Natural killer cell (primary cell): ENCODE measurements around the gene HLA-E. TPM values are rescaled to one million over a fixed set of nuclear protein-coding genes. Genes with fewer than 3 reads are reported as not detected.
A peak's percentile ranks its signal among the peaks of the same experiment; 100 is the strongest.
"Not testable (repeated sequence)": the region's sequence is repeated elsewhere in the genome, so short reads cannot be mapped to it uniquely, and the experiment has no call there.

Source experiments
- ATAC-seq, 3 donors: fragments of 150-1000 bp in 2 of 3; fragments of 200-7000 bp in 1 of 3; cut with Tn5 transposase; 1 replicate in 1 of 3; 2 replicates in 2 of 3; pipeline ENCODE4 v1.10.0; 2021; ENCODE audit warnings: mild to moderate bottlenecking in 2 of 3, moderate library complexity in 2 of 3
- DNase-seq, 2 donors: peaks; one replicate each; pipeline versions ENCODE4 v3.0.0 to v3.0.0-alpha.2; 2013 to 2021; ENCODE audit warnings: mixed read lengths in 1 of 2
- H3K27ac ChIP-seq: one replicate; pipeline ENCODE4 v1.5.1; 2013; ENCODE audit warnings: mild to moderate bottlenecking, low read length
- H3K27me3 ChIP-seq: one replicate; pipeline ENCODE4 v1.6.1; 2013; ENCODE audit warnings: low read length; ENCODE audit not compliant: control insufficient read depth, insufficient read depth
- H3K36me3 ChIP-seq: one replicate; pipeline ENCODE4 v1.6.1; 2013; ENCODE audit warnings: low read length; ENCODE audit not compliant: control insufficient read depth, insufficient read depth
- H3K4me1 ChIP-seq: one replicate; pipeline ENCODE4 v1.6.1; 2013; ENCODE audit warnings: low read length; ENCODE audit not compliant: control insufficient read depth, insufficient read depth
- H3K4me3 ChIP-seq: one replicate; pipeline ENCODE4 v1.5.1; 2013; ENCODE audit warnings: low read length
- H3K9me3 ChIP-seq: one replicate; pipeline ENCODE4 v1.6.1; 2013; ENCODE audit warnings: low read length; ENCODE audit not compliant: control insufficient read depth, insufficient read depth
- H3K27ac Mint-ChIP-seq, 2 donors: one replicate each; pipeline ENCODE4 v1.8.0; 2022; ENCODE audit warnings: mild to moderate bottlenecking in 2 of 2, mixed read lengths in 2 of 2, moderate library complexity in 1 of 2
- H3K27me3 Mint-ChIP-seq, 2 donors: one replicate each; pipeline ENCODE4 v1.8.0; 2022; ENCODE audit warnings: low read depth in 2 of 2, mixed read lengths in 2 of 2
- H3K36me3 Mint-ChIP-seq: one replicate; pipeline ENCODE4 v1.8.0; 2022; ENCODE audit warnings: mixed read lengths
- H3K4me1 Mint-ChIP-seq, 2 donors: one replicate each; pipeline ENCODE4 v1.8.0; 2022; ENCODE audit warnings: mixed read lengths in 2 of 2
- H3K4me3 Mint-ChIP-seq: one replicate; pipeline ENCODE4 v1.8.0; 2022; ENCODE audit warnings: mild to moderate bottlenecking, moderate library complexity, mixed read lengths
- H3K9me3 Mint-ChIP-seq, 2 donors: one replicate each; pipeline ENCODE4 v1.8.0; 2022; ENCODE audit warnings: mixed read lengths in 2 of 2
- WGBS: methylation state at CpG from one replicate; pipeline ENCODE4 v1.1.7; 2013; ENCODE audit warnings: missing lambda C conversion rate; ENCODE audit not compliant: insufficient coverage; 5-methylcytosine and 5-hydroxymethylcytosine counted together
- intact Hi-C: fragments of 100-400 bp; cut with micrococcal nuclease; formaldehyde crosslinking; loops from one replicate; pipeline ENCODE4 v1.14.2; 2022
- total RNA-seq, 4 donors: library from RNA; stranded (reverse); fragments of 120-200 nt in 1 of 4; gene quantifications; one replicate each; pipeline versions ENCODE4 v1.2.3 to v1.2.4, GENCODE V29; 2013 to 2022
- TF ChIP-seq, protein P1 (sequence below): fragments of 200-600 bp; IDR thresholded peaks from one replicate; pipeline ENCODE4 v1.8.0; 2022; ENCODE audit warnings: antibody characterized with exemption

Gene HLA-E
- total RNA-seq, 3 donors from 2014 or later (not counting 1 experiment from before 2014, with no cell fraction given), result 1,807 to 2,048 (median 1,904) TPM

GRCh38 chr6:30515944-30516753, 26.8 kb downstream of the HLA-E start:
- peak overlapping the region; percentile 93 to 96 for H3K27ac Mint-ChIP-seq
- no peaks in the 10 kb centered on the region for H3K9me3 Mint-ChIP-seq
- peak; percentile 88 to 93 (median 88) for ATAC-seq
- H3K27me3 Mint-ChIP-seq, result no peaks in the 10 kb centered on the region
- H3K27me3 ChIP-seq, result no peaks in the 10 kb centered on the region
- H3K36me3 Mint-ChIP-seq, result no peaks in the 10 kb centered on the region
- no peaks in the 10 kb centered on the region for H3K36me3 ChIP-seq
- H3K4me3 ChIP-seq, result peak overlapping the region; percentile 47
- peaks cover 9% of the 10 kb centered on the region for H3K9me3 ChIP-seq
- intact Hi-C loops, result loop anchor here (1.0 to 2.0 kb wide), 2 partner anchors 17 to 27 kb away; partner anchors contain the start of gene HLA-E
- peak overlapping the region; percentile 94 for H3K27ac ChIP-seq
- peak; percentile 76 to 97 for DNase-seq
- TF ChIP-seq, protein P1, sequence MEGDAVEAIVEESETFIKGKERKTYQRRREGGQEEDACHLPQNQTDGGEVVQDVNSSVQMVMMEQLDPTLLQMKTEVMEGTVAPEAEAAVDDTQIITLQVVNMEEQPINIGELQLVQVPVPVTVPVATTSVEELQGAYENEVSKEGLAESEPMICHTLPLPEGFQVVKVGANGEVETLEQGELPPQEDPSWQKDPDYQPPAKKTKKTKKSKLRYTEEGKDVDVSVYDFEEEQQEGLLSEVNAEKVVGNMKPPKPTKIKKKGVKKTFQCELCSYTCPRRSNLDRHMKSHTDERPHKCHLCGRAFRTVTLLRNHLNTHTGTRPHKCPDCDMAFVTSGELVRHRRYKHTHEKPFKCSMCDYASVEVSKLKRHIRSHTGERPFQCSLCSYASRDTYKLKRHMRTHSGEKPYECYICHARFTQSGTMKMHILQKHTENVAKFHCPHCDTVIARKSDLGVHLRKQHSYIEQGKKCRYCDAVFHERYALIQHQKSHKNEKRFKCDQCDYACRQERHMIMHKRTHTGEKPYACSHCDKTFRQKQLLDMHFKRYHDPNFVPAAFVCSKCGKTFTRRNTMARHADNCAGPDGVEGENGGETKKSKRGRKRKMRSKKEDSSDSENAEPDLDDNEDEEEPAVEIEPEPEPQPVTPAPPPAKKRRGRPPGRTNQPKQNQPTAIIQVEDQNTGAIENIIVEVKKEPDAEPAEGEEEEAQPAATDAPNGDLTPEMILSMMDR, result no peak
- under 1% methylated on average over 32 of the region's 33 CpGs for WGBS
- H3K4me3 Mint-ChIP-seq, result peak overlapping the region; percentile 89
- H3K4me1 ChIP-seq, result peaks cover 46% of the 10 kb centered on the region
- H3K4me1 Mint-ChIP-seq, result peaks cover 37 to 38% of the 10 kb centered on the region in 2 donors

DNA sequence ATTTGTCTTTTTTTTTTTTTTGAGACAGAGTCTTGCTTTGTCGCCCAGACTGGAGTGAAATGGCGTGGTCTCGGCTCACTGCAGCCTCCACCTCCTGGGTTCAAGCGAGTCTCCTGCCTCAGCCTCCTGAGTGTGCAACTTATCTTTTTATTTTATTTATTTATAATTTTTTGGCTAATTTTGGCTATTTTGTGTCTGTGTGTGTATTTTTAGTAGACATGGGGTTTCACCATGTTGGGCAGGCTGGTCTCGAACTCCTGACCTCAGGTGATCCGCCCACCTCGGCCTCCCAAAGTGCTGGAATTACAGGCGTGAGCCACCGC, 27.4 kb downstream of the HLA-E start:
- H3K4me3 ChIP-seq, result peak overlapping the region; percentile 47
- H3K4me1 ChIP-seq, result peaks cover 41% of the 10 kb centered on the region
- not testable (repeated sequence) for H3K9me3 Mint-ChIP-seq, H3K27me3 Mint-ChIP-seq, H3K9me3 ChIP-seq, ATAC-seq, H3K27me3 ChIP-seq, H3K36me3 Mint-ChIP-seq, DNase-seq, H3K36me3 ChIP-seq
- 29% methylated on average over 9 of the region's 9 CpGs for WGBS
- intact Hi-C loops, result loop anchor here (1.0 to 2.0 kb wide), 2 partner anchors 16 to 27 kb away; partner anchors contain the start of gene HLA-E
- Mint-ChIP-seq H3K4me1 (peaks cover 32% of the 10 kb centered on the region in 2 donors), H3K4me3 (peak overlapping the region; percentile 89), H3K27ac (peak overlapping the region; percentile 93 to 96)
- H3K27ac ChIP-seq, result peak overlapping the region; percentile 94

- Mint-ChIP-seq H3K27ac (peak overlapping the region; percentile 93 to 96), H3K4me3 (peak overlapping the region; percentile 57), H3K4me1 (peaks cover 31 to 32% of the 10 kb centered on the region in 2 donors)
- DNase-seq, ATAC-seq, H3K4me3 ChIP-seq, H3K36me3 ChIP-seq, H3K27me3 ChIP-seq, H3K9me3 ChIP-seq, H3K36me3 Mint-ChIP-seq, H3K9me3 Mint-ChIP-seq, H3K27me3 Mint-ChIP-seq: not testable (repeated sequence)
- H3K27ac ChIP-seq, result peak overlapping the region; percentile 44
- 93% methylated on average over 21 of the region's 21 CpGs for WGBS
- intact Hi-C loops, result loop anchor here (2.0 kb wide), 1 partner anchor 15 kb away; no protein-coding TSS in a partner anchor
- peaks cover 39% of the 10 kb centered on the region for H3K4me1 ChIP-seq
These were observed 28.6 kb downstream of the HLA-E start for GRCh38 chr6:30517767-30518504.

DNA sequence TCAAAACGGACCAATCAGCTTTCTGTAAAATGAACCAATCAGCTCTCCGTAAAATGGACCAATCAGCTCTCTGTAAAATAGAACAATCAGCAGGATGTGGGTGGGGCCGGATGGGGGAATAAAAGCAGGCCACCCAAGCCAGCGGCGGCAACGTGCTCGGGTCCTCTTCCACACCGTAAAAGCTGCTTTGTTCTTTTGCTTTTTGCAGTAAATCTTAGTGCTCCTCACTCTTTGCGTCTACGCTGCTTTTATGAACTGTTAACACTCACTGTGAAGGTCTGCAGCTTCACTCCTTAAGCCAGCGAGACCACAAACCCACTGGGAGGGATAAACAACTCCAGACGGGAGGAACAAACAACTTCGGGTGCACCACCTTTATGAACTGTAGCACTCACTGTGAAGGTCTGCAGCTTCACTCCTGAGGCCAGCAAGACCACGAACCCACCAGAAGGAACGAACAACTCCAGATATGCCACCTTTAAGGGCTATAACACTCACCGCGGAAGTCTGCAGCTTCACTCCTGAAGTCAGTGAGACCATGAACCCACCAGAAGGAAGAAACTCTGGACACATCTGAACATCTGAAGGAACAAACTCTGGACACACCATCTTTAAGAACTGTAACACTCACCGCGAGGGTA, 29.3 kb downstream of the HLA-E start:
- peak overlapping the region; percentile 44 for H3K27ac ChIP-seq
- H3K9me3 Mint-ChIP-seq, H3K27me3 Mint-ChIP-seq, H3K27me3 ChIP-seq, intact Hi-C loops, H3K9me3 ChIP-seq, ATAC-seq, H3K4me3 ChIP-seq, H3K36me3 ChIP-seq: not testable (repeated sequence)
- Mint-ChIP-seq H3K4me3 (peak overlapping the region; percentile 45), H3K4me1 (peaks cover 31 to 32% of the 10 kb centered on the region in 2 donors), H3K27ac (peak overlapping the region; percentile 60 to 93), H3K36me3 (peaks cover 11% of the 10 kb centered on the region)
- peak in 1 of 2 donors; percentile 46 for DNase-seq
- H3K4me1 ChIP-seq, result peaks cover 39% of the 10 kb centered on the region
- 51% methylated on average over 19 of the region's 19 CpGs for WGBS
